ENCODE measurements around the gene PSMD3. TPM values are rescaled to one million over a fixed set of nuclear protein-coding genes. Genes with fewer than 3 reads are reported as not detected.

PSMD3 gene
- 168 and 192 TPM in 2 replicates for total RNA-seq (2014; rRNA removed; shearing (Covaris generic))

DNA sequence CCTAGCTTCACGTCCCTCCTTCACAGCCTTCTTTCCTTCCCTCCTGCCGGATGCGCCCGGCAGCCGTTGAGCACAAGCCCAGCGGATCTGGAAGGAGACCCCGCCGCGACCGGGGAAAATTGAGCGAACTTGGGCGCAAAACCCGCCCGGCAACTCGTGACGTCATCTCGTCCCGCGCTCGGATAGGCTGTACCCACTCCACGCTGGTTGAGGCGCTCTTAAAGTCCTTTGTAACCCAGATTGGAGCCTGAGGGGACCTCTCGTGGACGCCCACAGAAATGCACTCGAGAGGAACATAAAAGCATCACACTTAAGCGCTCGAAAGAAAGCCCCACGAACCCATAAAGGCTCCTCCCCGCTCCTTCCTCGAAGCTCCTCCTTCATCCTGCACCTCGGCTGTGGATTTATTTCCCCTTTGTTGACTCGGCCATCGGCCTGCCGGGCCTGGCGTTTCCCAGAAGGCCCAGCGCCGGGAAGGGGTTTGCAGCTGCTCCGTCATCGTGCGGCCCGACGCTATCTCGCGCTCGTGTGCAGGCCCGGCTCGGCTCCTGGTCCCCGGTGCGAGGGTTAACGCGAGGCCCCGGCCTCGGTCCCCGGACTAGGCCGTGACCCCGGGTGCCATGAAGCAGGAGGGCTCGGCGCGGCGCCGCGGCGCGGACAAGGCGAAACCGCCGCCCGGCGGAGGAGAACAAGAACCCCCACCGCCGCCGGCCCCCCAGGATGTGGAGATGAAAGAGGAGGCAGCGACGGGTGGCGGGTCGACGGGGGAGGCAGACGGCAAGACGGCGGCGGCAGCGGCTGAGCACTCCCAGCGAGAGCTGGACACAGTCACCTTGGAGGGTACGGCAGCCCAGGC, at the start of gene PSMD3:
Gene PSMD3, plus strand, starts transcription at position 457 of the 856 bp plus-strand sequence. Its CDS starts 164 bp downstream, at position 621.

DNA sequence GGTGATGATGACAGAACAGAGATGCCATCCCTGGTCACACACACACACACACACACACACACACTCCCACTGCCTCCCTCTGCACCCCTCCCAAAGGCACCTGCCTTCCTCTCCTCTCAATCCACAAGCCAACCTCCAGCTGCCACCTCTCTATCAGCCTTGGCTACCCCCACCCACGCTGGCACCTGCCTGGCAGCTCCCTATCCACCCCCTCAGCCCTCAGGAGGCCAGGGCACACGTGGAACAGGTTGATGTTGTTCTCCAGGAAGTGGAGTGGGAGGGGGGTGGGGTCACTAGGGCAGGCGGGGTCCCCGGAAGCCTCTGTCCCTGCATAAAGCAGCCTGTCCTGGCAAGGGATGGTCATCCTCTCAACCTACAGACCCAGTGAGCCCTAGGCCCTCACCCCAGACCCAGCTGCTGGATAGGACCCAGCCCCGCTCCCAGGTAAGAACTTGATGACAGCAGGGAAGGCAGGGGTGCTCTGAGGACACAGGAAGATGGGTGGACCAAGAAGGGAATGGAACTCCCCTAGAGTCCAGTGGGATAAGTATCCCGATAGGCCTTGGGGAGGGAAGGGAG, 17.9 kb upstream of the PSMD3 start, which contains the start of gene GSDMA:
Gene GSDMA, plus strand, starts transcription at position 363 of the 579 bp plus-strand sequence. CDS start 2,684 bp downstream, outside the sequence.

DNA sequence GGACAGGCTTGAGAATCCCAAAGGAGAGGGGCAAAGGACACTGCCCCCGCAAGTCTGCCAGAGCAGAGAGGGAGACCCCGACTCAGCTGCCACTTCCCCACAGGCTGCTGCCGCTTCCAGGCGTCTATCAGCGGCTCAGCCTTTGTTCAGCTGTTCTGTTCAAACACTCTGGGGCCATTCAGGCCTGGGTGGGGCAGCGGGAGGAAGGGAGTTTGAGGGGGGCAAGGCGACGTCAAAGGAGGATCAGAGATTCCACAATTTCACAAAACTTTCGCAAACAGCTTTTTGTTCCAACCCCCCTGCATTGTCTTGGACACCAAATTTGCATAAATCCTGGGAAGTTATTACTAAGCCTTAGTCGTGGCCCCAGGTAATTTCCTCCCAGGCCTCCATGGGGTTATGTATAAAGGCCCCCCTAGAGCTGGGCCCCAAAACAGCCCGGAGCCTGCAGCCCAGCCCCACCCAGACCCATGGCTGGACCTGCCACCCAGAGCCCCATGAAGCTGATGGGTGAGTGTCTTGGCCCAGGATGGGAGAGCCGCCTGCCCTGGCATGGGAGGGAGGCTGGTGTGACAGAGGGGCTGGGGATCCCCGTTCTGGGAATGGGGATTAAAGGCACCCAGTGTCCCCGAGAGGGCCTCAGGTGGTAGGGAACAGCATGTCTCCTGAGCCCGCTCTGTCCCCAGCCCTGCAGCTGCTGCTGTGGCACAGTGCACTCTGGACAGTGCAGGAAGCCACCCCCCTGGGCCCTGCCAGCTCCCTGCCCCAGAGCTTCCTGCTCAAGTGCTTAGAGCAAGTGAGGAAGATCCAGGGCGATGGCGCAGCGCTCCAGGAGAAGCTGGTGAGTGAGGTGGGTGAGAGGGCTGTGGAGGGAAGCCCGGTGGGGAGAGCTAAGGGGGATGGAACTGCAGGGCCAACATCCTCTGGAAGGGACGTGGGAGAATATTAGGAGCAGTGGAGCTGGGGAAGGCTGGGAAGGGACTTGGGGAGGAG, 34.7 kb downstream of the PSMD3 start, which contains the start of gene CSF3:
Gene CSF3, plus strand, starts transcription at position 436 of the 993 bp plus-strand sequence. Its CDS starts 35 bp downstream, at position 471.

Small RNA genes lying within 50 kb of the gene (small RNA-seq; reads per million reads assigned to genes)
- 394 reads per million, percentile 98 among the genes with 10 or more reads in this experiment for gene SNORD124

Other genes with a start within 250 kb of the PSMD3 start
- gene GRB7, start 242.9 kb upstream of the PSMD3 start, total RNA-seq (2014; rRNA removed; shearing (Covaris generic)), result 0.38 TPM in 1 of 2 replicates, not detected in the other
- gene IKZF3, start 116.5 kb upstream of the PSMD3 start, total RNA-seq (2014; rRNA removed; shearing (Covaris generic)), result 0.08 and 0.29 TPM in 2 replicates
- not detected in 2 replicates for gene ZPBP2, start 112.6 kb upstream of the PSMD3 start, total RNA-seq (2014; rRNA removed; shearing (Covaris generic))
- gene GSDMB, start 62.2 kb upstream of the PSMD3 start, total RNA-seq (2014; rRNA removed; shearing (Covaris generic)), result 2.9 TPM in 2 replicates
- gene ORMDL3, start 53.2 kb upstream of the PSMD3 start, total RNA-seq (2014; rRNA removed; shearing (Covaris generic)), result 20.1 and 21.5 TPM in 2 replicates
- gene LRRC3C, start 53.1 kb upstream of the PSMD3 start, total RNA-seq (2014; rRNA removed; shearing (Covaris generic)), result not detected in 2 replicates
- not detected in 2 replicates for gene GSDMA, start 17.8 kb upstream of the PSMD3 start, total RNA-seq (2014; rRNA removed; shearing (Covaris generic))
- not detected in 2 replicates for gene CSF3, start 34.6 kb downstream of the PSMD3 start, total RNA-seq (2014; rRNA removed; shearing (Covaris generic))
- gene MED24, start 73.6 kb downstream of the PSMD3 start, total RNA-seq (2014; rRNA removed; shearing (Covaris generic)), result 34.3 and 43.0 TPM in 2 replicates
- gene THRA, start 82.2 kb downstream of the PSMD3 start, total RNA-seq (2014; rRNA removed; shearing (Covaris generic)), result 12.2 and 12.4 TPM in 2 replicates
- gene NR1D1, start 119.8 kb downstream of the PSMD3 start, total RNA-seq (2014; rRNA removed; shearing (Covaris generic)), result 6.3 and 8.2 TPM in 2 replicates
- gene MSL1, start 141.2 kb downstream of the PSMD3 start, total RNA-seq (2014; rRNA removed; shearing (Covaris generic)), result 45.3 and 47.3 TPM in 2 replicates
- gene CASC3, start 159.7 kb downstream of the PSMD3 start, total RNA-seq (2014; rRNA removed; shearing (Covaris generic)), result 43.4 and 48.3 TPM in 2 replicates
- 7.0 TPM in 2 replicates for gene RAPGEFL1, start 196.7 kb downstream of the PSMD3 start, total RNA-seq (2014; rRNA removed; shearing (Covaris generic))
- 6.4 and 7.5 TPM in 2 replicates for gene WIPF2, start 238.5 kb downstream of the PSMD3 start, total RNA-seq (2014; rRNA removed; shearing (Covaris generic))